Measurements from ENCODE around the gene KIAA0319L.

- TF ChIP-seq CTCF (conservative IDR thresholded peaks at IDR 0.05) (no peak), ZFX (IDR thresholded peaks at IDR 0.05) (no peak)
These were observed 94.0 kb downstream of the KIAA0319L start for GRCh38 chr1:35463232-35463631.
